HCT116 (cell line): ENCODE results near the gene TCIRG1. TPM values are rescaled to one million over a fixed set of nuclear protein-coding genes. Genes with fewer than 3 reads are reported as not detected.

Experiments
- ATAC-seq: fragments of 200-7000 bp; cut with Tn5 transposase; 2 replicates; pipeline ENCODE4 v1.9.1; 2020; ENCODE audit warnings: mild to moderate bottlenecking, moderate library complexity
- BruUV-seq: library from RNA; stranded (reverse); fragments of 400-500 nt; replicated peaks from 2 replicates; lab custom pipeline; 2021; lab: Mats Ljungman, UMichigan
- CTCF ChIA-PET: fragments of 300-600 bp; sonication (Branson Sonifier 250); formaldehyde crosslinking; loops from one replicate; lab custom pipeline; 2021; ENCODE audit warnings: antibody characterized with exemption; lab: Charles Lee
- POLR2A ChIA-PET: fragments of 300-600, 350-600 bp; sonication (Branson Sonifier 250); formaldehyde crosslinking; loops from one replicate; lab custom pipeline; 2021; ENCODE audit warnings: antibody characterized with exemption; lab: Charles Lee
- RAD21 ChIA-PET, 2 experiments: fragments of 300-600 bp; sonication (Branson Sonifier 250); formaldehyde crosslinking; loops; one replicate each; lab custom pipeline; 2023; ENCODE audit warnings: low total read pairs in 2 of 2; ENCODE audit not compliant: uncharacterized antibody in 2 of 2, unreplicated experiment in 2 of 2, low non-redundant PET in 1 of 2; lab: Charles Lee
- DNase-seq: peaks from one replicate; pipeline ENCODE4 v3.0.0-alpha.2; 2010; ENCODE audit warnings: low read depth, low spot score
- H2AFZ ChIP-seq: fragments of 200-600 bp; shearing (Covaris generic), sonication (generic); 2 replicates; pipeline ENCODE4 v1.6.1; 2017; ENCODE audit warnings: low read depth, mixed run types, mixed read lengths, antibody characterized with exemption, low read length; ENCODE audit not compliant: poor library complexity, severe bottlenecking
- H3K27ac ChIP-seq: 2 replicates; pipeline ENCODE4 v1.5.1; 2012; ENCODE audit warnings: low read depth, low read length
- H3K27me3 ChIP-seq: fragments of 200-600 bp; sonication (generic); 2 replicates; pipeline ENCODE4 v1.6.1; 2016; ENCODE audit warnings: mixed run types, low read length, mixed read lengths; ENCODE audit not compliant: insufficient read depth
- H3K36me3 ChIP-seq, 2 experiments: fragments of 200-500 bp in 1 of 2; fragments of 200-600 bp in 1 of 2; sonication (Bioruptor generic) in 1 of 2; sonication (generic) in 1 of 2; 2 replicates each; pipeline versions ENCODE4 v1.5.1 to v1.6.1; 2014 to 2016; ENCODE audit warnings: low read length in 2 of 2, inconsistent platforms in 1 of 2, mixed read lengths in 1 of 2, mixed run types in 1 of 2; ENCODE audit not compliant: insufficient read depth in 2 of 2, control insufficient read depth in 1 of 2
- H3K4me1 ChIP-seq, 2 experiments: fragments of 200-600 bp in 1 of 2; sonication (generic) in 1 of 2; 2 replicates each; pipeline versions ENCODE4 v1.5.1 to v1.6.1; 2012 to 2017; ENCODE audit warnings: low read length in 2 of 2, inconsistent platforms in 1 of 2, mild to moderate bottlenecking in 1 of 2, mixed read lengths in 1 of 2, mixed run types in 1 of 2, moderate library complexity in 1 of 2; ENCODE audit not compliant: insufficient read depth in 2 of 2, control insufficient read depth in 1 of 2
- H3K4me2 ChIP-seq: fragments of 200-600 bp; sonication (generic); 2 replicates; pipeline ENCODE4 v1.6.1; 2017; ENCODE audit warnings: mixed run types, low read length, mixed read lengths
- H3K4me3 ChIP-seq, 2 experiments: fragments of 200-600 bp in 1 of 2; sonication (generic) in 1 of 2; replicated peaks in 1 of 2; 2 replicates each; pipeline ENCODE4 v1.5.1; 2011 to 2016; ENCODE audit warnings: low read length in 2 of 2, control low read depth in 1 of 2, low read depth in 1 of 2, mild to moderate bottlenecking in 1 of 2, mixed read lengths in 1 of 2, mixed run types in 1 of 2
- H3K79me2 ChIP-seq: fragments of 200-600 bp; sonication (generic); 2 replicates; pipeline ENCODE4 v1.6.1; 2017; ENCODE audit warnings: mild to moderate bottlenecking, mixed run types, low read length, moderate library complexity, mixed read lengths; ENCODE audit not compliant: insufficient read depth
- H3K9ac ChIP-seq: fragments of 200-600 bp; sonication (generic); 2 replicates; pipeline ENCODE4 v1.6.1; 2016; ENCODE audit warnings: low read length, mixed read lengths
- H3K9me2 ChIP-seq: fragments of 200-600 bp; sonication (generic), shearing (Covaris generic); 2 replicates; pipeline ENCODE4 v1.6.1; 2017; ENCODE audit warnings: mixed run types, mild to moderate bottlenecking, moderate library complexity; ENCODE audit not compliant: insufficient read depth
- H3K9me3 ChIP-seq, 2 experiments: fragments of 200-500 bp in 1 of 2; fragments of 200-600 bp in 1 of 2; sonication (Bioruptor generic) in 1 of 2; sonication (generic) in 1 of 2; 2 replicates each; pipeline ENCODE4 v1.6.1; 2014 to 2017; ENCODE audit warnings: low read length in 2 of 2, mixed read lengths in 2 of 2, inconsistent platforms in 1 of 2, low read depth in 1 of 2, mild to moderate bottlenecking in 1 of 2, mixed run types in 1 of 2, moderate library complexity in 1 of 2; ENCODE audit not compliant: control insufficient read depth in 1 of 2, insufficient read depth in 1 of 2
- H4K20me1 ChIP-seq: fragments of 200-600 bp; sonication (generic), shearing (Covaris generic); 2 replicates; pipeline ENCODE4 v1.6.1; 2017; ENCODE audit warnings: mixed run types, mild to moderate bottlenecking, moderate library complexity; ENCODE audit not compliant: insufficient read depth
- CBX3 ChIP-seq: IDR thresholded peaks from 2 replicates; pipeline ENCODE4 v1.6.1; 2012; ENCODE audit warnings: low read depth
- CEBPB ChIP-seq: IDR thresholded peaks from 2 replicates; pipeline ENCODE4 v1.6.1; 2012; ENCODE audit warnings: low read depth
- EGR1 ChIP-seq: IDR thresholded peaks from 2 replicates; pipeline ENCODE4 v1.6.1; 2012; ENCODE audit warnings: low read depth
- EZH2 ChIP-seq: fragments of 200-600 bp; sonication (generic); IDR thresholded peaks from 2 replicates; pipeline ENCODE4 v1.6.1; 2017; ENCODE audit warnings: antibody characterized with exemption, mixed run types
- JUND ChIP-seq: IDR thresholded peaks from 2 replicates; pipeline ENCODE4 v1.6.1; 2012
- MAX ChIP-seq: IDR thresholded peaks from 2 replicates; pipeline ENCODE4 v1.6.1; 2012
- POLR2AphosphoS5 ChIP-seq: IDR thresholded peaks from 2 replicates; pipeline ENCODE4 v1.6.1; 2011; ENCODE audit warnings: mild to moderate bottlenecking, low read depth, low read length, moderate library complexity
- SP1 ChIP-seq: IDR thresholded peaks from 2 replicates; pipeline ENCODE4 v1.6.1; 2012; ENCODE audit warnings: low read depth
- SRF ChIP-seq: IDR thresholded peaks from 2 replicates; pipeline ENCODE4 v1.6.1; 2012; ENCODE audit warnings: low read depth
- ZBTB33 ChIP-seq: IDR thresholded peaks from 2 replicates; pipeline ENCODE4 v1.6.1; 2011; ENCODE audit warnings: mild to moderate bottlenecking, low read length, moderate library complexity; ENCODE audit not compliant: insufficient replicate concordance; ENCODE audit errors: extremely low read depth
- ZFX ChIP-seq: fragments of 450-650 bp; IDR thresholded peaks from 2 replicates; pipeline ENCODE4 v1.6.1; 2017
- intact Hi-C: fragments of 100-400 bp; cut with micrococcal nuclease; formaldehyde crosslinking; loops from 2 replicates; pipeline ENCODE4 v1.10.0; 2022
- total RNA-seq: library from RNA; stranded (reverse); gene quantifications from one replicate; pipeline ENCODE4 v1.2.1, GENCODE V29; 2021; ENCODE audit not compliant: unreplicated experiment

The TCIRG1 gene
- total RNA-seq, 1 experiment from 2014 or later = 101 TPM

GRCh38 chr11:68008381-68009337 is 30.2 kb upstream of the TCIRG1 start:
- intact Hi-C loops = no loop called here
- peak overlapping the region; percentile 97 for H3K4me2 ChIP-seq
- H3K27ac ChIP-seq = peak overlapping the region; percentile 96

More at GRCh38 chr11:68008381-68009337, 30.2 kb upstream of the TCIRG1 start:
- ChIA-PET RAD21 (interaction anchor here in 1 of 2 experiments (0.6 kb wide), 1 partner anchor 20 kb away, joined by 3 read pairs; no protein-coding TSS in a partner anchor), POLR2A (no interaction called here), CTCF (interaction anchor here (1.6 to 2.1 kb wide), 2 partner anchors 12 to 203 kb away, joined by 4 to 9 read pairs; no protein-coding TSS in a partner anchor)
- Histone ChIP-seq H3K27me3 (no peaks in the 10 kb centered on the region), H3K4me3 (no peak overlapping the region), H4K20me1 (no peaks in the 10 kb centered on the region), H3K9me2 (no peaks in the 10 kb centered on the region), H2AFZ (no peak overlapping the region), H3K4me1 (peaks cover 58 to 76% of the 10 kb centered on the region in 2 experiments), H3K36me3 (no peaks in the 10 kb centered on the region), H3K79me2 (0 out of 2 replicates have a peak, but pooled peaks cover 16% of the 10 kb centered on the region), H3K9ac (peak overlapping the region; percentile 86), H3K9me3 (no peaks in the 10 kb centered on the region)
- no TSS peak for BruUV-seq
- no peak for DNase-seq
- ATAC-seq = no peak
- TF ChIP-seq MAX = no peak
- no peak for TF ChIP-seq SP1
- no peak for TF ChIP-seq EGR1
- no peak for TF ChIP-seq POLR2AphosphoS5
- TF ChIP-seq JUND = no peak
- no peak for TF ChIP-seq CBX3
- TF ChIP-seq CEBPB = no peak
- no peak; the same call in 1 of the 2 replicates for TF ChIP-seq ZFX
- no peak for TF ChIP-seq ZBTB33
- no peak for TF ChIP-seq EZH2
- TF ChIP-seq SRF = no peak
